Measurements from ENCODE around the gene CNTROB.
A peak's percentile ranks its signal among the peaks of the same experiment; 100 is the strongest.

CNTROB gene

GRCh38 chr17:7931709-7932482 lies at the start of gene CNTROB, which contains the start of gene TRAPPC1:
Gene CNTROB (plus strand): TSS chr17:7932206. CDS start chr17:7933080, 874 bp downstream.
Gene TRAPPC1 (minus strand): TSS chr17:7931946. CDS start chr17:7931829, 117 bp downstream.
- peak; percentile 98 to 100 for DNase-seq (ENCODE audit: low read depth in 1 of 2, low spot score in 1 of 2)

GRCh38 chr17:7882629-7883028 lies 49.4 kb upstream of the CNTROB start:
- DNase-seq (ENCODE audit: low read depth in 1 of 2, low spot score in 1 of 2): no peak

GRCh38 chr17:7883781-7884386 lies 48.1 kb upstream of the CNTROB start:
- DNase-seq (ENCODE audit: low read depth in 1 of 2, low spot score in 1 of 2): no peak

DNA sequence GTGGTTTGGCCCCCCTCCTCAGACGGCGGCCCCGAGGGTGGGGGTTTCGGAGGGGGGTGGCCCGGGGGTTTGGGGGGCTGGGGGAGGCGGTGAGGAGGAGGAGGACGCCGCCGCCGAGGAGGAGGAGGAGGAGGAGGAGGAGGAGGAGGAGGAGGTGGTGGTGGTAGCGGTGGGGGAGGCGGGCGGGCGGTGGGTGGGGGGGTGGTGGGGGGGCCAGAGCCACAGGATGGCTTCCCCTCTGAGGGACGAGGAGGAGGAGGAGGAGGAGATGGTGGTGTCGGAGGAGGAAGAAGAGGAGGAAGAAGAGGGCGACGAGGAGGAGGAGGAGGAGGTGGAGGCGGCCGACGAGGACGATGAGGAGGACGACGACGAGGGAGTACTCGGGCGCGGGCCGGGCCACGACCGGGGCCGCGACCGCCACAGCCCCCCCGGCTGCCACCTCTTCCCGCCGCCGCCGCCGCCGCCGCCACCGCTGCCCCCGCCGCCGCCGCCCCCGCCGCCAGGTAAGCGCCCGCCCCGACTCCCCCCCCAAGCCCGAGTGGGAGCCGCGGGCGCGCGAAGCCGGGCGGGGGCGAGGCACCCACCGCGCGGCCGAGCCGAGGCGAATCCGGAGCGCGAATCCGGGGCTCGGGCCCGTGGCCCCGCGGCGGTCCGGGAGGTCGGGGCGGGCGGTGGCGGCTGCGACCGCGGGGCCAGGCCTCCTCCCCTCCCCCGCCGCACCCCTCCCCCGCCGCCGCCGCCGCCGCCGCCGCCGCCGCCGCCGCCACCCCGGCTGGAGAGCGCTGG lies 47.2 kb upstream of the CNTROB start:
- peak; percentile 16 to 35 for DNase-seq (ENCODE audit: low read depth in 1 of 2, low spot score in 1 of 2)

- DNase-seq (ENCODE audit: low read depth in 1 of 2, low spot score in 1 of 2): peak in 1 of 2 donors; percentile 23
These were observed 46.4 kb upstream of the CNTROB start for GRCh38 chr17:7885367-7886226.

DNA sequence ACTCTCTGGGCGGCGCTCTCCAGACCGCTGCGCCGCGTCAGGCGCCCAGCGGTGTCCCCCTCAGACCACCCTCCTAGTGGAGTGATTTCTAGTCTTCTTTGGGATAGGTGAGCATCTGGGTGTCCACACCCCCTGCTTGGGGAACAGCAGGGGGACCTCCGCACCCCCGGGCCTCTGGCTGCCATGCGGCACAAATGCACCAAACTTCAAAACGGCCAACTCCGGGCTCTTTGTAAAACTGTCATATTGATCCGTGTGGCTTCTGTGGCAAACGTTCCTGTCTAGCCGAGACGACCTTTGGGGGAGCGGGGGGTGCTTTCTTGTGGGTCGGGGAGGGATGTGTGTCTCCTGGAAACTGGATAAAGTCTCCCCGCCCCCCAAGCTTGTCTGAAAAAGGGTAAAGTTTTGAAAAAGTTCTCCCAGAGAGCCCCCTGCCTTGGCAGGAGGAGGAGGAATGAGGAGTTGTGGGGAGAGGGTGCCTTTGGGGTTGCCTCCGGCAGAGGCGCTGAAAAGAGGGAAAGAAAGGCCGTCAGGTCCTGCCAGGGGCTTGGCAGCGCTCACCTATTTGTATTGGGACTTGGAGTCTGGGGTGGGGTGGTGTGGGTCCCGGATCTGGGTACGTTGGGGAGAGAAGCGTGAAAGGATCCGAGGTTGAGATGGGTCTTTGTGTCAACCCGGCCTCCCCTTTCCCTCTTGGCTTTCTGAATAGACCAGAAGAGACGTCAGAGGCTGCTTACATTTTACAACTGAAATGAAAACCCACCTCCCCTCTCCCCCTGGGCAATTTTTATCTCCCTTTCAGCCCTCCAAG lies 45.6 kb upstream of the CNTROB start:
- DNase-seq (ENCODE audit: low read depth in 1 of 2, low spot score in 1 of 2): peak; percentile 22 to 32

- no peak for DNase-seq (ENCODE audit: low read depth in 1 of 2, low spot score in 1 of 2)
These were observed 44.9 kb upstream of the CNTROB start for GRCh38 chr17:7887038-7887481.

GRCh38 chr17:7887482-7888183 lies 44.4 kb upstream of the CNTROB start:
- peak; percentile 70 to 73 for DNase-seq (ENCODE audit: low read depth in 1 of 2, low spot score in 1 of 2)

GRCh38 chr17:7888184-7888920 lies 43.7 kb upstream of the CNTROB start, which contains the start of gene CHD3:
Gene CHD3 (plus strand): TSS chr17:7888789. CDS start chr17:7889001, 212 bp downstream.
- DNase-seq (ENCODE audit: low read depth in 1 of 2, low spot score in 1 of 2): peak in 1 of 2 donors; percentile 27

- peak in 1 of 2 donors; percentile 17 for DNase-seq (ENCODE audit: low read depth in 1 of 2, low spot score in 1 of 2)
These were observed 42.6 kb upstream of the CNTROB start for GRCh38 chr17:7889166-7889955.

- DNase-seq (ENCODE audit: low read depth in 1 of 2, low spot score in 1 of 2): no peak
These were observed 38.7 kb upstream of the CNTROB start for GRCh38 chr17:7893187-7893880.

GRCh38 chr17:7894226-7894625 lies 37.8 kb upstream of the CNTROB start:
- DNase-seq (ENCODE audit: low read depth in 1 of 2, low spot score in 1 of 2): no peak

GRCh38 chr17:7894866-7895265 lies 37.1 kb upstream of the CNTROB start:
- DNase-seq (ENCODE audit: low read depth in 1 of 2, low spot score in 1 of 2): no peak

DNA sequence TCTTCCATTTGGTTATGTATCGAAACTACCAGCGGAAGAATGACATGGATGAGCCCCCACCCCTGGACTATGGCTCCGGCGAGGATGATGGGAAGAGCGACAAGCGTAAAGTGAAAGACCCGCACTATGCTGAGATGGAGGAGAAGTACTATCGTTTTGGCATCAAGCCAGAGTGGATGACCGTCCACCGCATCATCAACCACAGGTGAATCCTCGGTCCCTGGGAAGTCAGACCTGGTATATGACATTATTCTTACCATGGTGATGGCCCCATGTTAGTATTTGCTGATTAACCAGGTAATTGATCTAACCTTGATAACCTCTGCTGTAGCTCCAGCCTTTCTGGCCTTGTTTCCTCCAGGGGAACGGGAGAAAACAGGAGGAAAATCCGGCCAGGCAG lies 34.9 kb upstream of the CNTROB start:
- DNase-seq (ENCODE audit: low read depth in 1 of 2, low spot score in 1 of 2): no peak

GRCh38 chr17:7897773-7898172 lies 34.2 kb upstream of the CNTROB start:
- DNase-seq (ENCODE audit: low read depth in 1 of 2, low spot score in 1 of 2): no peak

DNA sequence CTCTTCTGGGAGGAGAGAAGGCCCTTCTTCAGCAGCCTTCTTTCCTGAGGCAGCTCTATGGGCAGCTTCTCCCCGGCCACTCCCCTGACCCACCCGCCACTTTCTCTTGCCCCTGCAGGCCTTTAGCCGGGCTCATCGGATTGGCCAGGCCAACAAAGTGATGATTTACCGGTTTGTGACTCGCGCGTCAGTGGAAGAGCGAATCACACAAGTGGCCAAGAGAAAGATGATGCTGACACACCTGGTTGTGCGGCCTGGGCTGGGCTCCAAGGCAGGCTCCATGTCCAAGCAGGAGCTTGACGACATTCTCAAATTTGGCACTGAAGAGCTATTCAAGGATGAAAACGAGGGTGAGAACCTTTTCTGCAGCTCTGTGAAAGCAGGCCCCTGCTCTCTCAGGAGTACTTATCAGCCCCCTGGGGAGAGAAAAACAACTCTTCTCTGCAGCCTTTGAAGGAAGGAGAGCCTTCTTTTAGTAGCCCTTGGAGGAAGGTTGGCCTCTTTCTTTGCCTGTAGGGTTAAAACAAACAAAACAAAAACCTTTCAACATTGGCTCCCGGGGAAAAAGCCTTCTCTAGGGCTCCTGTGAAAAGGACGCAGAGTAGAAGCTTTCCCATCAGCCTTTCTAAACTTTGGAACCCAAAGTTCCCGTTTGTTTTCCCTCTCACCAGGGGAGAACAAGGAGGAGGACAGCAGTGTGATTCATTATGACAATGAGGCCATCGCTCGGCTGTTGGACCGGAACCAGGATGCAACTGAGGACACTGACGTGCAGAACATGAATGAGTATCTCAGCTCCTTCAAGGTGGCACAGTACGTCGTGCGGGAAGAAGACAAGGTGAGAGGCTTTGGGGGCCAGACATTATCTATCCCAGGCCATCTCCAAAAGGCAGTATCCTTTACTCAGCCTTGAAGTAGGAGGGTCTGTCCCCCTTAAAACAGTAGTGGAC lies 28.6 kb upstream of the CNTROB start:
- DNase-seq (ENCODE audit: low read depth in 1 of 2, low spot score in 1 of 2): no peak

Data from activated T-helper 1 cell treated with anti-CD3 and anti-CD28 coated beads, Interleukin-2, amount 50 U/mL, for 16 hours (primary cell).